ENCODE measurements around the gene NLGN1. TPM values are rescaled to one million over a fixed set of nuclear protein-coding genes. Genes with fewer than 3 reads are reported as not detected.

Gene NLGN1
- total and polyA plus RNA-seq, 2 of the 8 experiments (the other 6 are each of a cell fraction or from before 2014, with no cell fraction given): 7.8 to 14.8 TPM

- H3K4ac ChIP-seq (replicated peaks; ENCODE audit: insufficient read length, low read depth, low read length): no peak overlapping the region
- H3K56ac ChIP-seq (replicated peaks; ENCODE audit: insufficient read length, low read depth, low read length): no peak overlapping the region
- H4K20me1 ChIP-seq (replicated peaks in 1 of 2; ENCODE audit: control insufficient read depth in 1 of 2, insufficient read depth in 2 of 2, low read length in 2 of 2): no peaks in the 10 kb centered on the region
- no peak overlapping the region for H3K4me3 ChIP-seq (ENCODE audit: extremely low read depth in 1 of 4, insufficient read depth in 2 of 4, low read depth in 3 of 4, low read length in 4 of 4)
- no peak overlapping the region for H4K91ac ChIP-seq (replicated peaks; ENCODE audit: insufficient read length, low read length)
- no peak overlapping the region for H2BK12ac ChIP-seq (ENCODE audit: low read depth, low read length)
- no peak overlapping the region for H3K18ac ChIP-seq (ENCODE audit: extremely low read depth, low read length)
- no peak overlapping the region for H2BK120ac ChIP-seq (replicated peaks; ENCODE audit: low read depth, low read length)
- H3K23ac ChIP-seq (ENCODE audit: insufficient read length): no peak overlapping the region
- no peak overlapping the region for H2BK15ac ChIP-seq (ENCODE audit: low read length)
- H2AK5ac ChIP-seq (ENCODE audit: low read depth, low read length): no peak overlapping the region
- H3K27me3 ChIP-seq (replicated peaks in 1 of 4; ENCODE audit: control insufficient read depth in 3 of 4, extremely low read depth in 1 of 4, insufficient read depth in 3 of 4, low read length in 3 of 4): no peaks in the 10 kb centered on the region
- FAIRE-seq (no peak), DNase-seq (ENCODE audit: low read depth in 1 of 2, low spot score in 2 of 2) (no peak)
- ChIA-PET POLR2A (ENCODE audit: partially characterized antibody) (no interaction called here), CTCF (ENCODE audit: partially characterized antibody) (no interaction called here)
- H3K27ac ChIP-seq (ENCODE audit: low read depth, low read length): no peak overlapping the region
- no peak overlapping the region for H2BK5ac ChIP-seq (ENCODE audit: low read depth, low read length)
- no peak overlapping the region for H2AFZ ChIP-seq (ENCODE audit: low read length)
- H3K23me2 ChIP-seq (ENCODE audit: low read depth, low read length): no peaks in the 10 kb centered on the region
- 90% methylated on average over 3 of the region's 3 CpGs; no CpG with 5 or more reads in 1 of the 2 experiments for WGBS, 2 experiments (ENCODE audit: extremely low coverage in 1 of 2, insufficient coverage in 1 of 2, insufficient read length in 1 of 2, insufficient replicate concordance in 2 of 2, low coverage in 1 of 2, low lambda C conversion rate in 2 of 2, missing lambda C conversion rate in 1 of 2)
- H3K4me2 ChIP-seq (ENCODE audit: insufficient read depth in 1 of 2, low read depth in 2 of 2, low read length in 2 of 2): no peak overlapping the region
- no peaks in the 10 kb centered on the region for H3K36me3 ChIP-seq (ENCODE audit: control insufficient read depth in 2 of 4, insufficient read depth in 4 of 4, low read length in 3 of 4)
- no peak overlapping the region for H3K14ac ChIP-seq (ENCODE audit: insufficient read length)
- H3K9me3 ChIP-seq (ENCODE audit: insufficient read depth in 2 of 2, low read depth in 1 of 2, low read length in 1 of 2): no peaks in the 10 kb centered on the region
- H2BK20ac ChIP-seq (ENCODE audit: low read length): no peak overlapping the region
- no peaks in the 10 kb centered on the region for H3K4me1 ChIP-seq (replicated peaks in 1 of 4; ENCODE audit: control insufficient read depth in 3 of 4, insufficient read depth in 4 of 4, low read length in 3 of 4)
- no peak overlapping the region for H3K9ac ChIP-seq (replicated peaks in 1 of 4; ENCODE audit: extremely low read depth in 1 of 4, low read depth in 3 of 4, low read length in 3 of 4)
- no peak overlapping the region for H4K5ac ChIP-seq (ENCODE audit: insufficient read length, low read depth, low read length)
- no peaks in the 10 kb centered on the region for H3K79me2 ChIP-seq (ENCODE audit: control insufficient read depth in 1 of 2, insufficient read depth in 2 of 2, low read length in 2 of 2)
- H3K79me1 ChIP-seq (ENCODE audit: low read depth, low read length): no peaks in the 10 kb centered on the region; the same call in 1 of the 2 replicates
- H4K8ac ChIP-seq (ENCODE audit: extremely low read depth, insufficient read depth, low read length): no peak overlapping the region
- TF ChIP-seq HDAC6 (IDR thresholded peaks at IDR 0.05; ENCODE audit: low read depth, low read length) (no peak), RBBP5 (IDR thresholded peaks at IDR 0.05; ENCODE audit: borderline replicate concordance, low read depth, low read length) (no peak)
Measured at GRCh38 chr3:174268586-174268985, 871.0 kb downstream of the NLGN1 start.
